NOMO-1 (cell line): ENCODE results near the gene CDHR5.

Experiments
- DNase-seq, 2 experiments: peaks; one replicate each; lab custom pipeline; 2025; ENCODE audit not compliant: unreplicated experiment in 2 of 2; lab: John Stamatoyannopoulos, UW

CDHR5 gene

DNA sequence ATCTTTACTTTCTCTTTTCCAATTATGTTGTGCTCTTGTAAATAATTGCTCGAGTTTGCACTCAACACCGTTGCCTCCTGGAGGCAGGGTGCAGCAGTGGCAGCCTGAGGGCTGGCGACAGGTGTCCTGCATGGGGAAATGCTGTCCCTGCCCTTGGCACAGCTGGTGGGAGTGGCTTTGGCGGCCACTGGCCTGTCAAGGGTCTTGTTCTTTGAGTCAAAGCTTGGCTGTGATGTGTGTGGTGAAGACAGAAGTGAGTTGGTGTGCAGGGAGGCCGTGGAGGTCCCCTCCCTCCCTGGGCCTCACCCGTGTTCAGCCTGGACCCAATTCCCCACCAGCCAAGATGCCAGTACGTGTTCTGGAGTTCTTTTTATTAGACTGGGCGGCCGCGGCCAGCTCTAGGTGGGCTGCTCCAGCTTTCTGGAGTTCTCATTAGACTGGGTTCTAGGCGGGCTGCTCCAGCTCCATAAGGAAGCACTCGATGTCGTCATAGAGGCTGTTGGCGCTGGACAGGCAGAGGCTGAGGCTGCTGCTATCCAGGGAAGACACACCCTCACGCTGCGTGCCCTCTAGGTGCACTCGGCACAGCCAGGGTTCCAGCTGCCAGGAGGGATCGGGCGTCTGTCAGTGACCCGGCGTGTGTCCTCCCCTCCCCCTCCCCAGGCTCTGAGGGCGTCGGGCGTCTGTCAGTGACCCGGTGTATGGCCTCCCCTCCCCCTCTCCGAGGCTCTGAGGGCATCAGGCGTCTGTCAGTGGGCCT is 12.4 kb downstream of the CDHR5 start:
- DNase-seq = no peak

DNA sequence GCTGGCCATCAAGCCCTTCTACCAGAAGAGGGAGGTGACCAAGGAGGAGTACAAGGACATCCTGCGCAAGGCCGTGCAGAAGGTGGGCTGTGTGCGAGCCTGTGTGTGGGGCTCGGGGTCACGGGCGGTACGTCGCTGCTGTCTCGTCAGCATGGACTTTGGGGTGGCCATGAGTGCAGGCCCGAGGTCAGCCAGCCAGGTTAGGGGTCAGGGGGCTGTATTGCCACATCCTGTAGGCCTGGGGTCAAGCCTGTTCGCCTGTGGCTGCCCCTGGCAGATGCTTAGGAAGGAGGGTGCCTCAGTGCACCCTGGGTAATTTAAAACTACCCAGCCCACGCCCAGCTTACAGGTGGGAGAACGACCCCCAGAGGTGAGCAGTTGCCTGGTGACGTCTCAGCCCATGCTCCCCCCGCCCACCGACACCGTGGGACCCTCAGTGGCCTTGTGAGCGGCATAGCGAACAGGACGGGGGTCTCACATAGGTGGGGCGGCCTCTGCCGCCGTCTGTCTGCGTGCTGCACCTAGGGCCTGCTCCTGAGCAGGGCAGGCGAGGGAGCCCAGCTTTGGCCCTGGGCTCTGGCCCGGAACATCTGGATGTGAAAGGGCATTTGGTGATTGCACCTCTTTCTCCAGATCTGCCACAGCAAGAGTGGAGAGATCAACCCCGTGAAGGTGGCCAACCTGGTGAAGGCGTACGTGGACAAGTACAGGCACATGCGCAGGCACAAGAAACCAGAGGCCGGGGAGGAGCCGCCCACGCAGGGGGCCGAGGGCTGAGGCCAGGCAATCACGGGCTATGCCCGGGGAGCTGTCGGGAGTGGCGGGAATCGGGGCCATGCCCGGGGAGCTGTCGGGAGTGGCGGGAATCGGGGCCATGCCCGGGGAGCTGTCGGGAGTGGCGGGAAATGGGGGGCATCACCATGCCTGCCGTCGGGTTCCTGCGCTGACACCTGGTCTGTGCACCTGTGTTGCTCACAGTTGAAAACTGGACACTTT is 13.5 kb downstream of the CDHR5 start:
- DNase-seq = no peak

DNA sequence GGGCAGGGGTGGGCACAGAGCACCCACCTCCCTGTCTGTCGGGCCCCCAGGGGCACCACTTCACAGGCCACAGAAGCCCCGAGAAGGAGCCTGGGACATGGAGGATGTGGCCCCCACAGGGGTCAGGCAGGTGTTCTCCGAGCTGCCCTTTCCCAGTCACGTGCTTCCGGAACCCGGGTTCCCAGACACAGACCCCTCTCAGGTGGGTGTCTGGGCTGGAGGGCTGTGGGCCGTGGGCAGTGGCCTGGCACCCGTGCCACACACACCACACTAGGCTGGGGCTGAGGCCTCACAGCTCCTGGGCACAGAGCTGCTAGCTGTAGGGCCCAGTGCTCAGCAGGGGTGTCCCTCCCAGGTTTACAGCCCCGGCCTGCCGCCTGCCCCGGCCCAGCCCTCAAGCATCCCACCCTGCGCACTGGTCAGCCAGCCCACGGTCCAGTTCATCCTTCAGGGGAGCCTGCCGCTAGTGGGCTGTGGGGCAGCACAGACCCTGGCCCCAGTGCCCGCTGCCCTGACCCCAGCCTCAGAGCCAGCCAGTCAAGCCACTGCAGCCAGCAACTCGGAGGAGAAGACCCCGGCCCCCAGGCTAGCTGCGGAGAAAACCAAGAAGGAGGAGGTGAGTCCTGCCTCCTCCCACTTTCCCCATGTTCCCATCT is 14.5 kb downstream of the CDHR5 start:
- no peak for DNase-seq

DNA sequence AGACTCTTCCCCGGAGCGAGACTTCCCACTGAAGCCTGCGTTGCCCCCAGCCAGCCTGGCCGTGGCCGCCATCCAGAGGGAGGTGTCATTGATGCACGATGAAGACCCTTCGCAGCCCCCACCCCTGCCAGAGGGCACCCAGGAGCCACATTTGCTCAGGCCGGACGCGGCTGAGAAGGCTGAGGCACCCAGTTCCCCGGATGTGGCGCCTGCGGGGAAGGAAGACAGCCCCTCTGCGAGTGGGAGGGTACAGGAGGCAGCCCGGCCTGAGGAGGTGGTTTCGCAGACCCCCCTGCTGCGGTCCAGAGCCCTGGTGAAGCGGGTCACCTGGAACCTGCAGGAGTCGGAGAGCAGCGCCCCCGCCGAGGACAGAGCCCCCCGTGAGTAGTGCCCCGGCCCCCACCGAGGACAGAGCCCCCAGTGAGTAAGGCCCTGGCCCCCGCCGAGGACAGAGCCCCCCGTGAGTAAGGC is 15.4 kb downstream of the CDHR5 start:
- DNase-seq = no peak

DNA sequence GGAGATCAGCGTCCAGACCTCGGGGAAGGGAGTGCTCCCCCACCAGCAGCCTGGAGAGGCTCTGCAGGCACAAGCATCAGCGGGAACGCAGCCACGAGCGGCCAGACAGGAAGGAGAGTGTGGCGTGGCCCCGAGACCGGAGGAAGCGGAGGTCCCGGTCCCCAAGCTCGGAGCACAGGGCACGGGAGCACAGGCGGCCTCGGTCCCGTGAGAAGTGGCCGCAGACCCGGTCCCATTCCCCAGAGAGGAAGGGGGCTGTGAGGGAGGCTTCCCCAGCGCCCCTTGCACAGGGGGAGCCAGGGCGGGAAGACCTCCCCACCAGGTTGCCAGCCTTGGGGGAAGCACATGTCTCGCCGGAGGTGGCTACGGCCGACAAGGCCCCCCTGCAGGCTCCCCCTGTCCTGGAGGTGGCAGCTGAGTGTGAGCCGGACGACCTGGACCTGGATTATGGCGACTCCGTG is 15.9 kb downstream of the CDHR5 start:
- DNase-seq = no peak

DNA sequence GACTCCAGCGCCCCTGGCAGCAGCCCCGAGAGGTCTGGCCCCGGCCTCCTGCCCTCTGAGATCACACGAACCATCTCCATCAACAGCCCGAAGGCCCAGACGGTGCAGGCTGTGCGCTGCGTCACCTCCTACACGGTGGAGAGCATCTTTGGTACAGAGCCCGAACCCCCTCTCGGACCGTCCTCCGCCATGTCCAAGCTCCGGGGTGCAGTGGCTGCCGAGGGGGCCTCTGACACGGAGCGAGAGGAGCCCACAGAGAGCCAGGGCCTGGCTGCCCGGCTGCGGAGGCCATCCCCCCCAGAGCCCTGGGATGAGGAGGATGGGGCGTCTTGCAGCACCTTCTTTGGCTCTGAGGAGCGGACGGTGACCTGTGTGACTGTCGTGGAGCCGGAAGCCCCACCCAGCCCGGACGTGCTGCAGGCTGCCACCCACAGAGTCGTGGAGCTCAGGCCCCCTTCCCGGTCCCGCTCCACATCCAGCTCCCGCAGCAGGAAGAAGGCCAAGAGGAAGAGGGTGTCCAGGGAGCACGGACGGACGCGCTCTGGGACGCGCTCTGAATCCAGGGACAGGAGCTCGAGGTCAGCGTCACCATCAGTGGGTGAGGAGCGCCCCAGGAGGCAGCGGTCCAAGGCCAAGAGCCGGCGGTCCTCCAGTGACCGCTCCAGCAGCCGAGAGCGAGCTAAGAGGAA is 16.6 kb downstream of the CDHR5 start:
- DNase-seq = no peak

DNA sequence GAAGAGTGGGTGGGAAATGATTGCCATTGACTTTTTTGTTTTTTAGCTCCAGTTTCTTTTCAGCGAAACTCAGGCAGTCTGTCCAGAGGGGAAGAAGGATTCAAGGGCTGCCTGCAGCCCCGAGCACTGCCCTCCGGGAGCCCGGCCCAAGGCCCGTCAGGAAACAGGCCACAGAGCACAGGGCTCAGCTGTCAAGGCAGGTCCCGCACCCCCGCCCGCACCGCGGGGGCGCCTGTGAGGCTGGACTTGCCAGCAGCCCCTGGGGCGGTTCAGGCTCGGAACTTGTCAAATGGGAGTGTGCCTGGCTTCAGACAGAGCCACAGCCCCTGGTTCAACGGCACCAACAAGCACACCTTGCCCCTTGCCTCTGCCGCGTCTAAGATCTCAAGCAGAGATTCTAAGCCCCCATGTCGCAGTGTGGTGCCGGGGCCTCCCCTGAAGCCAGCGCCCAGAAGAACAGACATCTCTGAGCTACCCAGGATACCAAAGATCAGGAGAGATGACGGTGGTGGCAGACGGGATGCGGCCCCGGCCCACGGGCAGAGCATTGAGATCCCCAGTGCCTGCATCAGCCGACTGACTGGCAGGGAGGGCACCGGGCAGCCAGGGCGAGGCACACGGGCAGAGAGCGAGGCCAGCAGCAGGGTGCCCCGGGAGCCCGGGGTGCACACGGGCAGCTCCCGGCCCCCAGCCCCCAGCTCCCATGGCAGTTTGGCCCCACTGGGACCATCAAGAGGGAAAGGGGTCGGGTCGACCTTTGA is 17.6 kb downstream of the CDHR5 start:
- DNase-seq = no peak

DNA sequence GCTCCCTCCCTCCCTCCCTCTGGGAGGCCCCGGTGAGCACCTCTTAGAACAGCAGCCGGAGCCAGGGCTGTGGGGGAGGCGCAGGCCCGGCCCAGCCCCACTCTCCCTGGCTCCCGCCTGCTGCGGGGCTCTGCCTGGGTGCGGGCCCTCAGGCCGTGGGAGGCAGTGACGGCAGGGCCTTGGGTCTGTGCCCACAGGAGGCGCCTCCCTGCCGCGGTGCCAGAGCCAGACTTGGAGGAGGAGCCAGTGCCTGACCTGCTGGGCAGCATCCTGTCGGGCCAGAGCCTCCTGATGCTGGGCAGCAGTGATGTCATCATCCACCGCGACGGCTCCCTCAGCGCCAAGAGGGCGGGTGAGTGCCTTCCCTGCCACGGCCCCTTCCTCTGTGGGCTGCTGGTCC is 18.5 kb downstream of the CDHR5 start:
- DNase-seq = no peak

DNA sequence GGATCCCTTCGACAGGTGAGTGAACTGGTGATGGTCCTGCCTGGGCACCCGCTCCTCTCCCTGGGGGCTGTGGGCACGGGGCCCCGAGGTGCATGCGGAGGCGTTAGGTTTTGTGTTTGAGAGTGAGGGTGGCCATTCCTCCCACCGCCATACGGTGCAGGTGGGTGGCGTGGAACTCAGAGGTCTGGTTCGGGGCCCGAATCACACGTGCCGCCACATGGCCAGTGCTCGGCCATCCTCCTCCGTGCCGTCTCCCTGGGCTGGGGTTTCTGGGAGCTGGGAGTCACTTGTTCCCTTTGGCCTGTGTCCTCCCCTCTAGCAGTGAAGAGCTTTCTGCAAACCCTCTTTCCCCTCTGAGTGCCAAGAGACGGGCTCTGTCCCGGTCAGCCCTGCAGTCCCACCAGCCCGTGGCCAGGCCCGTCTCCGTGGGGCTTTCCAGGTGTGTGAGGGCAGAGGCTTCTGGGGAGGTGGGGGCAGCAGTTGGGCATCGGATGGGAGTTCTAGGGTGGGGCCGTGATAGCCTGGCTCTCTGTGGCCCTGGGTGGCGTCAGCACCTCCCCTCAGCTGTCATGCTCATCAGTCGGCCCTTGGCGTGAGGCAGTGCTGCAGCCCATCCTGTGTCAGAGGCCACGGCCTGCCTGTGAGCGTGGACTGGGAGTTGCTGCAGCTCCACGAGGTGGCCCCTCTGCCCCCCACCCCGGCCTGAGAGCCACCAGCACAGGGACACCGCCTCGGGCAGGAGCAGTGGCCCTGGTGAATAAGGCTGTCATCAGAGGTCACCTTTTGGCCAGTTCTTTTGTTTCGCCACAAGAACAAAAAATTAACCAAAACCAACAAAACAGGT is 19.2 kb downstream of the CDHR5 start:
- DNase-seq = no peak

DNA sequence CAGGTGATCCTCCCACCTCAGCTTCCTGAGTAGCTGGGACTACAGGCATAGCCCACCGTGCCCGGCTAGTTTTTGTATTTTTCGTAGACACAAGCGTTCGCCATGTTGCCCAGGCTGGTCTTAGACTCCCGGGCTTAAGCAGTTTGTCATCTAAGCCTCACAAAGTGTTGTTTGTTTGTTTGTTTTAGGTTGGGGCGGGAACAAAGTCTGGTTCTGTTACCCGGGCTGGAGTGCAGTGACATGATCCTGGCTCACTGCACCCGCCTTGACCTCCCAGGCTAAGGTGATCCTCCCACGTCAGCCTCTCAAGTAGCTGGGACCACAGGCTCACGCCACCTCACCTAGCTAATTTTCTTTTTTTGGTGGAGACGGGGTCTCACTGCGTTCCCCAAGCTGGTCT is 21.6 kb downstream of the CDHR5 start:
- DNase-seq = no peak

DNA sequence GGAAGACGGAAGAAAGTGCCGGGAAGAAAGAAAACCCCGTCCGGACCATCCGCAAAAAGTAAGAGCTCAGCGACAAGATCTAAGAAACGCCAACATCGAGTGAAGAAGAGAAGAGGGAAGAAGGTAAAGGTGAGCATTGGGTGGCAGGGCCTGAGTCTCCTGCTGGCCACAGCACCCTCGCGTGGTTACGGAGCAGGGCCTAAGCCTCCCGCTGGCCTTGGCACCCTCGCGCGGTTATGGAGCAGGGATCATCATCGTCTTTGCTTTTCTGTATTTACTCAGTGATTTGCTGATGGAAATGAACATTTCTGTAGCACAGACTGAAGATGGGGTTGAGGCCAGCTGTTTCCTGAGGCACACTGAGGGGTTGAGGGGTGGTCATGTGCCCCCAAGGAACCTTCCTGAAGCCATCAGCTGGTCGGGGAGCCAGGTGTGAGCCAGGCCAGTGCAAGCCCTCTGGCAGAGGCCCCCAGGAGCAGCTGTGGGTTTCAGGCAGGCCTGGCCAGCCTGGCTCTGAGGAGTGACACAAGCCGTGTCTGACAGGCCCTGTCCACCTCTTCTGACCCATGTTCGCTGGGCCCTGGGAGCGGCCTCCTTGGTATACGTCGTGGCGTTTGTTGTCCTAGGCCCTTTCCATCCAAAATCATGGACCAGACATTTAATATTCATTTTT is 23.0 kb downstream of the CDHR5 start:
- no peak for DNase-seq

DNA sequence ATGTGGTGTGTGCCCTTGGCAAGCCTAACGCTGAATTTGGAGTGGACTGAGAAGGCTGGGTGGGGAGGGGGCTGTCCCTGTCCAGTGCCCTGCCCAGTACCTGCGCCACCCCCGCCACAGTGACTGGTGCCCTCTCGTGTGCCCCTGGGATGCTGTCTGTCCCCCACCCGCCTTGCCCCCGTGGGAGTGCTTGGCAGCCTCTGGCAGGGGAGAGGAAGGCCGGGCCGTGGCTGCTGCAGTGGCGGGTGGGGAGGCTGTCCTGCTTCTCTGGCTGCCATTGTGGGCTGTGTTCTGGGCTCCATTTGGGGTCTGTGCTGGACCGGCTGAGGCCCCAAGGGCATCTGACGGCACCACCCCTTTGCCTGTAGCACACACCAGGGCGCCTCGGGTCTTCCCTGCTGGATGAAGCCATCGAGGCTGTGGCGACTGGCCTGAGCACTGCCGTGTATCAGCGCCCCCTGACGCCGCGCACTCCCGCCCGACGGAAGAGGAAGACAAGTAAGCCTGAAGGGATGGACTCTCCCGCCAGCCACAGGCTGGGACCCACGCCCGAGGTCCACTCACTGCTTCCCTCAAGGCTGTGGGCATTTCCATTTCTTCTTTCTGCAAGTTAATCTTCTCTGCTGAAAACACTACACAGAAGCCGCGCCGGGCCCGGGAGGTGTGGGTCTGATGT is 26.6 kb downstream of the CDHR5 start:
- no peak for DNase-seq

DNA sequence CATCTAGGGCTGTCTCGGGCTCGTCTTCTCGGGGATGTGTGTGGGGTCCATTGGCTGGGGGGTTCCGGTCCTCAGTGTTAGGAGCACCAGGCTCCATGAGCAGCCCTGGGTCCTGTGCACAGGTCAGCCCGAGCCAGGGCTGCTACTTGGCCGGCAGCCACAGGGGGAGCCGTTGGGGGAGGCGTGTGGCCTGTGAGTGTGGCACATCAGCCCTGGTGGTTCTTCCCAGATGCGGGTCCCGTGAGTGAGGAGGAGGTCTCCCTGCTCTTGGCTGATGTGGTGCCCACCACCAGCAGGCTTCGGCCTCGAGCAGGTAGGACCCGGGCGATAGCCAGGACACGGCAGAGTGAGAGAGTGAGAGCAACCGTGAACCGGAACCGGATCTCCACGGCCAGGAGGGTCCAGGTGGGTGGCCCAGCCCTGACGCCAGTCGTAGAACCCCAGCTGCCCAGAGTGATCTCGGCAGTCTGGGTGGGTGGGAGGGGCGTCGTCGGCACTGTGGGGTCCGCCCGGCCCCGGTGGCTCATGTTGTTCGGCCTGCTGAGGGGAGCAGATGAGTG is 27.5 kb downstream of the CDHR5 start:
- DNase-seq = no peak

DNA sequence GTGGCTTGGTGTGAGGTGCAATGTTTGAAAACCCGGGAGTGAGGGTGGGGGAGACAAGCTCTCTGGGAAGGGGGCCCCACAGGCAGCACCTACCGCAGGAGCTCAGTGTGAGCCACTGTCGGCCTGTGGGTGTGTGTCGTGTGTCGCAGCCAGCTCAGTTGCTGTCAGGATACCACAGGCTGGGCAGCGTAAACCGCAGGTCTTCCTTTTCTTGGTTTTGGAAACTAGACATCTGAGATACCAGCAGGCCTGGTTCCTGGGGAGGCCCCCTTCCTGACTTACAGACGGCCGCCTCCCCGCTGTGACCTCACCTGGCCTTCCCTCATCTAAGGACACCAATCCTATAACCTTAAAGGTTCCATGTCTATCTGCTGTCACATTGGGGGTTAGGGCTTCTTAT is 28.4 kb downstream of the CDHR5 start:
- no peak for DNase-seq

DNA sequence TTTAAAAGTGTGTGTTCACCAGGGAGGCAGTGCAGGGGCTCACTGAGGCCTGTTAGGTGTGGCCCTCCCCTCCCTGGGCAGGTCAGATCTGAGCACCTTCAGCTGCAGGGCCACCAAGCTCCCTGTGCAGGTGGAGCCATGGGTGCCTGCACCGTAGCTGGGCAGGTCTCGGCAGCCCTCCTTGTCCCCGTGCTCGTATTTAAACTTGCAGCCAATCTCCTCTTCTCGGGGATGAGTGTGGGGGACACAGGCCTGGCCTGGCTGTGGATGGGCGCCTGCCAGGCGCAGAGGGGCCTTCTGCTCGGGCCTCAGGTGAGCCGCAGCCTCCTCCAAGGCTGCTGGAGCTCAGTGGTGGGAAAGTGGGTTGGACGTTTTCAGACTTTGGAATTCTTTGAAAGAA is 29.4 kb downstream of the CDHR5 start:
- no peak for DNase-seq

DNA sequence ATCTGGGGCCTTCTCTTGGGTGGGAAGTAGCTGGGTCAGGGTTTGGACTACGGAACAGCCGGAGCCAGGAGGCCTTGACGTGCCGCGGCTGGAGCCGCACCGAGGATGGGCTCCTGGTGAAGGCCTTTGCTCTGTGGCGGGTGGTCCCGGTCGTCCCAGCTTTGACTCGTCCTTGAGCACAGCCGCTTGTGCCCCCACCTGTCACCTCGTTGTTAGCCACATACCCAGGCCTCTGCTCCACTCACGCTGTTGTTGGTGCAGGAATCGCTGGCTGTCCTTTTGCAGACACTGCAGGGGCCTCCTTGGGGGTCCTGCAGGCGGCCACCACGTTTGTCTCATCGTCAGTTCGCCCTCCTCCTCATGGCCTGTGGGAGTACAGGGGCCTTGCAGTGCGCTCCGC is 31.4 kb downstream of the CDHR5 start:
- no peak for DNase-seq

DNA sequence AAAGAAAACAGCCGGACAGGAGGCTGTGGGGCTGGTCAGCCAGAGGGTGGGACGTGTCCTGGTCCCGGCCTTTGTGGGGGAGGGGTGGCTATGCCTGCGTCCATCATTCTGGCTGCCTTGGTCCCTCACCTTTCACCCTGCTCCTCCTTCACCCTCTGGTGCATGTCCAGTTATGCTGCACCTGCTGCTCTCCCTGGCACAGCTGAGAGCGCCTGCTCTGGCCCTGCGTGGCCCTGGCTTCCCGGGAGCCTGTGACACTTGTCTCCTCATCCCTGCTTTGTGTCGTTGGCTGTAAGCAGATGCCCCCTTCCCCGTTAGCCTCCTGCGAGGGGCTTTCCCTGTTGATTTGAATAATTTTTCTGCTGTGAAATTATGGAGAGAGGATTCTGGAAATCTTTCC is 31.8 kb downstream of the CDHR5 start:
- DNase-seq = no peak

DNA sequence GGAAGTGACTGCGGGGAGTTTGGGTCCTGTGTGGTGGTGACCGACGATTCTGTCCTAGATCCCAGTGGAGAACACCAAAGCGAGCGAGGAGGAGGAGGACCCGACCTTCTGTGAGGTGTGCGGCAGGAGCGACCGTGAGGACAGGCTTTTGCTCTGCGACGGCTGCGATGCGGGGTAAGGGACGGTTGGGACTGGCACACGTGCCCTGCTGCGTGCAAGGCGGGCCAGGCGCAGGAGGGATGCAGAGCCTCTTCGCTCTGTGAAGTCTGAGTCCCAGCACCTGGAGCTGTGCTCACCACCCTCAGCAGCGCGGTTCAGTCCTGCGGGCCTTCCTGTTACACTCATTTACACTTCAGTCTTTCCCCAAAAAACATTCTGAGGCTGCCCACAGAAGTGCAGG is 32.3 kb downstream of the CDHR5 start:
- DNase-seq = no peak
